LNCAP (cell line): ENCODE results near the gene CDK3.

Source experiments
- TF ChIP-seq, protein P1 (sequence below): fragments of 450-650 bp; IDR thresholded peaks from 2 replicates; pipeline ENCODE4 v1.5.1; 2017; ENCODE audit warnings: mild to moderate bottlenecking

CDK3 gene

GRCh38 chr17:76053246-76054111 is 52.8 kb downstream of the CDK3 start:
- TF ChIP-seq, protein P1, sequence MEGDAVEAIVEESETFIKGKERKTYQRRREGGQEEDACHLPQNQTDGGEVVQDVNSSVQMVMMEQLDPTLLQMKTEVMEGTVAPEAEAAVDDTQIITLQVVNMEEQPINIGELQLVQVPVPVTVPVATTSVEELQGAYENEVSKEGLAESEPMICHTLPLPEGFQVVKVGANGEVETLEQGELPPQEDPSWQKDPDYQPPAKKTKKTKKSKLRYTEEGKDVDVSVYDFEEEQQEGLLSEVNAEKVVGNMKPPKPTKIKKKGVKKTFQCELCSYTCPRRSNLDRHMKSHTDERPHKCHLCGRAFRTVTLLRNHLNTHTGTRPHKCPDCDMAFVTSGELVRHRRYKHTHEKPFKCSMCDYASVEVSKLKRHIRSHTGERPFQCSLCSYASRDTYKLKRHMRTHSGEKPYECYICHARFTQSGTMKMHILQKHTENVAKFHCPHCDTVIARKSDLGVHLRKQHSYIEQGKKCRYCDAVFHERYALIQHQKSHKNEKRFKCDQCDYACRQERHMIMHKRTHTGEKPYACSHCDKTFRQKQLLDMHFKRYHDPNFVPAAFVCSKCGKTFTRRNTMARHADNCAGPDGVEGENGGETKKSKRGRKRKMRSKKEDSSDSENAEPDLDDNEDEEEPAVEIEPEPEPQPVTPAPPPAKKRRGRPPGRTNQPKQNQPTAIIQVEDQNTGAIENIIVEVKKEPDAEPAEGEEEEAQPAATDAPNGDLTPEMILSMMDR, result no peak

GRCh38 chr17:76054112-76054476 is 53.4 kb downstream of the CDK3 start:
- TF ChIP-seq, protein P1, result no peak
